IMR-90 (cell line): ENCODE data around the gene PAQR5. TPM values are rescaled to one million over a fixed set of nuclear protein-coding genes. Genes with fewer than 3 reads are reported as not detected.

Experiments used
- ATAC-seq: fragments of 200-7000 bp; cut with Tn5 transposase; 2 replicates; pipeline ENCODE4 v1.9.1; 2020; ENCODE audit warnings: low read depth, mild to moderate bottlenecking, moderate library complexity
- BruUV-seq: library from RNA; stranded (reverse); fragments of 400-500 nt; replicated peaks from 2 replicates; lab custom pipeline; 2021; lab: Mats Ljungman, UMichigan
- CTCF ChIA-PET: fragments of 300-600 bp; formaldehyde crosslinking; extraction: SDS; loops from one replicate; lab custom pipeline; 2021; ENCODE audit warnings: antibody characterized with exemption; lab: Yijun Ruan, JAX
- POLR2A ChIA-PET: fragments of 300-600 bp; sonication (Branson Sonifier 250); formaldehyde crosslinking; loops from one replicate; lab custom pipeline; 2022; ENCODE audit warnings: antibody characterized with exemption; ENCODE audit not compliant: unreplicated experiment; lab: Charles Lee
- DNase-seq: peaks from one replicate; pipeline ENCODE4 v3.0.0; 2013
- H2AFZ ChIP-seq: replicated peaks from 2 replicates; pipeline ENCODE3; 2013; ENCODE audit warnings: low read length, mild to moderate bottlenecking; ENCODE audit not compliant: poor library complexity
- H2AK5ac ChIP-seq: 2 replicates; pipeline ENCODE4 v1.6.1; 2013; ENCODE audit warnings: low read depth, low read length, inconsistent platforms
- H2AK9ac ChIP-seq: replicated peaks from 2 replicates; pipeline ENCODE3; 2013; ENCODE audit warnings: mild to moderate bottlenecking, low read depth, low read length, moderate library complexity; ENCODE audit not compliant: poor library complexity
- H2BK120ac ChIP-seq: 2 replicates; pipeline ENCODE4 v1.6.1; 2013; ENCODE audit warnings: low read depth, low read length, inconsistent platforms
- H2BK15ac ChIP-seq: 3 replicates; pipeline ENCODE4 v1.6.1; 2013; ENCODE audit warnings: low read depth, low read length, inconsistent platforms
- H2BK20ac ChIP-seq: 2 replicates; pipeline ENCODE4 v1.6.1; 2013; ENCODE audit warnings: low read depth, mild to moderate bottlenecking, inconsistent platforms, low read length, moderate library complexity
- H2BK5ac ChIP-seq: 2 replicates; pipeline ENCODE4 v1.6.1; 2013; ENCODE audit warnings: mild to moderate bottlenecking, low read depth, low read length, inconsistent platforms; ENCODE audit not compliant: poor library complexity, severe bottlenecking
- H3K14ac ChIP-seq: replicated peaks from 2 replicates; pipeline ENCODE4 v1.6.1; 2013; ENCODE audit warnings: low read depth, low read length, inconsistent platforms
- H3K18ac ChIP-seq: 2 replicates; pipeline ENCODE4 v1.6.1; 2013; ENCODE audit warnings: low read depth, low read length, control low read depth
- H3K23ac ChIP-seq: 2 replicates; pipeline ENCODE4 v1.6.1; 2013; ENCODE audit warnings: low read depth, low read length, inconsistent platforms
- H3K27ac ChIP-seq: 2 replicates; pipeline ENCODE4 v1.5.1; 2013; ENCODE audit warnings: mild to moderate bottlenecking, control low read depth, low read length; ENCODE audit not compliant: insufficient read depth
- H3K27me3 ChIP-seq: 2 replicates; pipeline ENCODE4 v1.6.1; 2013; ENCODE audit warnings: low read length; ENCODE audit not compliant: control insufficient read depth, insufficient read depth
- H3K36me3 ChIP-seq: 2 replicates; pipeline ENCODE4 v1.6.1; 2013; ENCODE audit warnings: low read length, mixed read lengths; ENCODE audit not compliant: control insufficient read depth, insufficient read depth
- H3K4ac ChIP-seq: 2 replicates; pipeline ENCODE4 v1.6.1; 2013; ENCODE audit warnings: low read depth, low read length, inconsistent platforms
- H3K4me1 ChIP-seq: 2 replicates; pipeline ENCODE4 v1.6.1; 2013; ENCODE audit warnings: low read length, mixed read lengths; ENCODE audit not compliant: control insufficient read depth, insufficient read depth
- H3K4me2 ChIP-seq: 2 replicates; pipeline ENCODE4 v1.6.1; 2013; ENCODE audit warnings: low read depth, mild to moderate bottlenecking, control low read depth, low read length, moderate library complexity
- H3K4me3 ChIP-seq: 2 replicates; pipeline ENCODE4 v1.5.1; 2013; ENCODE audit warnings: low read depth, mild to moderate bottlenecking, control low read depth, low read length, moderate library complexity; ENCODE audit not compliant: insufficient read depth
- H3K56ac ChIP-seq: 2 replicates; pipeline ENCODE4 v1.6.1; 2013; ENCODE audit warnings: low read length, inconsistent platforms; ENCODE audit not compliant: insufficient read depth; ENCODE audit errors: extremely low read depth
- H3K79me1 ChIP-seq, 2 experiments: 2 replicates each; pipeline ENCODE4 v1.6.1; 2013; ENCODE audit warnings: low read length in 2 of 2, inconsistent platforms in 1 of 2, low read depth in 1 of 2
- H3K9ac ChIP-seq: 2 replicates; pipeline ENCODE4 v1.6.1; 2013; ENCODE audit warnings: low read depth, low read length, control low read depth
- H3K9me1 ChIP-seq: 2 replicates; pipeline ENCODE4 v1.6.1; 2013; ENCODE audit warnings: low read length, inconsistent platforms; ENCODE audit not compliant: insufficient read depth
- H3K9me3 ChIP-seq: 2 replicates; pipeline ENCODE4 v1.6.1; 2013; ENCODE audit warnings: low read length; ENCODE audit not compliant: control insufficient read depth, insufficient read depth
- H4K20me1 ChIP-seq: 2 replicates; pipeline ENCODE4 v1.6.1; 2013; ENCODE audit warnings: low read length, inconsistent platforms; ENCODE audit not compliant: insufficient read depth
- H4K5ac ChIP-seq: 2 replicates; pipeline ENCODE4 v1.6.1; 2013; ENCODE audit warnings: mild to moderate bottlenecking, low read depth, low read length, control low read depth
- H4K8ac ChIP-seq, 2 experiments: 2 replicates each; pipeline ENCODE4 v1.6.1; 2013; ENCODE audit warnings: low read depth in 2 of 2, low read length in 2 of 2, control low read depth in 1 of 2, inconsistent platforms in 1 of 2
- H4K91ac ChIP-seq: 2 replicates; pipeline ENCODE4 v1.6.1; 2013; ENCODE audit warnings: low read depth, low read length, inconsistent platforms; ENCODE audit not compliant: insufficient read depth
- RCOR1 ChIP-seq: IDR thresholded peaks from 2 replicates; pipeline ENCODE4 v1.6.1; 2012; ENCODE audit warnings: mild to moderate bottlenecking, low read length, improper control_type of control experiment; ENCODE audit not compliant: insufficient replicate concordance
- WGBS, 2 experiments: methylation state at CpG; one replicate each; pipeline versions ENCODE4 v1.1.5 to v1.1.7; 2013; ENCODE audit warnings: missing lambda C conversion rate in 2 of 2; ENCODE audit not compliant: insufficient read length in 1 of 2; ENCODE audit errors: extremely low coverage in 2 of 2; 5-methylcytosine and 5-hydroxymethylcytosine counted together
- dilution Hi-C: fragments of 300-500 bp; cut with HindIII; formaldehyde crosslinking; loops from one replicate; pipeline ENCODE4 v1.14.3; 2018; ENCODE audit warnings: low sequenced_read_pairs; ENCODE audit not compliant: unreplicated experiment
- in situ Hi-C: fragments of 300-500 bp; cut with MboI; formaldehyde crosslinking; loops from 3 replicates; pipeline ENCODE4 v1.14.3; 2019; ENCODE audit warnings: low sequenced_read_pairs, inconsistent platforms, mixed read lengths
- intact Hi-C: fragments of 100-400 bp; cut with micrococcal nuclease; formaldehyde crosslinking; loops from 2 replicates; pipeline ENCODE4 v1.10.0; 2022
- polyA plus RNA-seq, 3 experiments: library from polyadenylated mRNA; depleted of rRNA; stranded (reverse); fragments of >200 nt; gene quantifications; 2 replicates each; pipeline ENCODE4 v1.2.3, GENCODE V29; 2012; ENCODE audit warnings: low replicate concordance in 1 of 3
- total RNA-seq: library from RNA; depleted of rRNA; stranded (reverse); fragments of >200 nt; gene quantifications from 2 replicates; pipeline ENCODE4 v1.2.3, GENCODE V29; 2012
- TF ChIP-seq, protein P1 (sequence below): fragments of 150-350 bp; IDR thresholded peaks from 2 replicates; pipeline ENCODE4 v1.6.1; 2017; ENCODE audit warnings: mild to moderate bottlenecking, antibody characterized with exemption, low read length, low read depth

PAQR5 gene
- total and polyA plus RNA-seq, 2 of the 4 experiments (the other 2 are of a cell fraction), result 2.3 to 2.7 TPM

GRCh38 chr15:69422336-69422895, 123.7 kb downstream of the PAQR5 start:
- Histone ChIP-seq H2AFZ (no peak overlapping the region), H3K18ac (no peak overlapping the region), H3K14ac (no peak overlapping the region), H3K56ac (no peak overlapping the region), H3K9me1 (peaks cover 12% of the 10 kb centered on the region), H3K27me3 (no peaks in the 10 kb centered on the region), H2BK5ac (no peak overlapping the region), H3K36me3 (peaks cover 7% of the 10 kb centered on the region; the same call in 1 of the 2 replicates), H2BK20ac (no peak overlapping the region), H2AK5ac (no peak overlapping the region), H2BK120ac (no peak overlapping the region), H2AK9ac (no peak overlapping the region), H4K8ac (no peak overlapping the region), H4K20me1 (no peaks in the 10 kb centered on the region), H3K4me3 (no peak overlapping the region), H2BK15ac (no peak overlapping the region), H3K23ac (peak overlapping the region; percentile 66; the same call in 1 of the 2 replicates), H3K9me3 (no peaks in the 10 kb centered on the region), H3K4me1 (peaks cover 8% of the 10 kb centered on the region), H3K9ac (no peak overlapping the region), H3K79me1 (peaks cover 47 to 62% of the 10 kb centered on the region in 2 experiments), H3K27ac (no peak overlapping the region), H4K5ac (no peak overlapping the region), H3K4ac (no peak overlapping the region), H3K4me2 (no peak overlapping the region), H4K91ac (no peak overlapping the region)
- TF ChIP-seq RCOR1, result no peak
- TF ChIP-seq, protein P1, sequence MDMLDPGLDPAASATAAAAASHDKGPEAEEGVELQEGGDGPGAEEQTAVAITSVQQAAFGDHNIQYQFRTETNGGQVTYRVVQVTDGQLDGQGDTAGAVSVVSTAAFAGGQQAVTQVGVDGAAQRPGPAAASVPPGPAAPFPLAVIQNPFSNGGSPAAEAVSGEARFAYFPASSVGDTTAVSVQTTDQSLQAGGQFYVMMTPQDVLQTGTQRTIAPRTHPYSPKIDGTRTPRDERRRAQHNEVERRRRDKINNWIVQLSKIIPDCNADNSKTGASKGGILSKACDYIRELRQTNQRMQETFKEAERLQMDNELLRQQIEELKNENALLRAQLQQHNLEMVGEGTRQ, result no peak
- dilution Hi-C loops, result no loop called here
- intact Hi-C loops, result no loop called here
- ChIA-PET POLR2A (no interaction called here), CTCF (interaction anchor here (1.2 kb wide), 1 partner anchor 9 kb away, joined by 6 read pairs; no protein-coding TSS in a partner anchor)
- DNase-seq, result no peak
- in situ Hi-C loops, result no loop called here
- no TSS peak for BruUV-seq
- no CpG with 5 or more reads among the region's 4 CpGs for WGBS, 2 experiments
- no peak for ATAC-seq
